ENCODE measurements around the gene RAB40C. TPM values are rescaled to one million over a fixed set of nuclear protein-coding genes. Genes with fewer than 3 reads are reported as not detected.
"Not testable (repeated sequence)": the region's sequence is repeated elsewhere in the genome, so short reads cannot be mapped to it uniquely, and the experiment has no call there.

The RAB40C gene
- polyA plus RNA-seq, 3 donors: 14.3 to 32.5 (median 23.6) TPM

DNA sequence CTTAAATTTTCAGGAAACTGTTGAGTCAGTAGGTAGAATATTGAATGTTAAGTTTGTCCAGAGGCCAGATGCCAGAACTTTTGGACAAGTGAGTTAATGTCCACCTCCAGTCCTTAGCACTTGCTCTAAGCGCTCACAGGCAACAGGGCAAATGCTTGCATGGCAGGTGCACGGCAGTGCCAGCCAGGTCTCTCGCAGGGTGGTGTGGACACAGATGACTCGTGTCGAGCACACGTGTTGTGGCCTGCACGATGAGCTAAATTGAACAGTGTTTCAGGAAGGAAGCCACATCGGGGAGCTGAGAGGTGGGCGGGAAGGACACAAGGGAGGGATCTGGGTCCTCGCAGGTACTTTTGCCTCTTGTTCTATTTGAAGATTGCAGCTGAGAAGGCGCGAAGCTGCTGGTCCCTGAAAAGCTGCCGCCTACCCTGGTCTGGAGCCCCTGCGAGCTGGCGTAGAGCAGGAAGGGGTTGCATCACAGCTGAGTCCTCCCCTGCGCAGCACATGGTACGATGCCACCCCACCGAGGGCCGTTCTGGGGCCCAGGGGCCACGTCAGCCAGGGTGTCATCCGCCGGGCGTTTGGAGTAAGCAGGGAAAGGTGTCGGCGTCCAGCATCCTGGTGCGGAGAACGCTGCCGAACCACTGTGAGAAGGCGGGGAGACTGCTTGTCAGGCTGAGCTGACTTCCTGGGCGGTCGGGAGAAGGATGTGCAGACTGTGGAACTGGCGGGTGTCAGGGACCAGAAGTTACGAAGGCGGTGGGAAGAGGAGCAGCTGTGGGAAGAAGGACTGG, 6.3 kb downstream of the RAB40C start:
- DNase-seq (ENCODE audit: extremely low read depth in 1 of 11, low read depth in 9 of 11, low spot score in 4 of 11): no peak

DNA sequence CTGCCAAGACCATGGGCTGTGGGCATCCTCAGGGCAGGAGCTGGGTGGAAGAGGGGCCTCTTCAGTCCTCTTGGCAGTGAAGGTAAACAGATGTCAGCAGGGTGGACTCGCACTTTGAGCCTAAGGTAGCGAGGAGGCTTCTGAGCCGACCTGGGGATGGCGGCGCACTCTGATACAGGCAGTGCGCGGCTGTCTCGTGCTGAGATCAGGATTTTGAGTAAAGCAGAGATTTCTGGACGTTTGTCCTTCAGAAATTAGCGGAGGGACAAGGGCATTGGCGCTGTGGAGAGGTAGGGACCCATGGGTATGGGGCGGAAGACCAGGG, 6.8 kb downstream of the RAB40C start:
- DNase-seq (ENCODE audit: extremely low read depth in 1 of 11, low read depth in 9 of 11, low spot score in 4 of 11): no peak

DNA sequence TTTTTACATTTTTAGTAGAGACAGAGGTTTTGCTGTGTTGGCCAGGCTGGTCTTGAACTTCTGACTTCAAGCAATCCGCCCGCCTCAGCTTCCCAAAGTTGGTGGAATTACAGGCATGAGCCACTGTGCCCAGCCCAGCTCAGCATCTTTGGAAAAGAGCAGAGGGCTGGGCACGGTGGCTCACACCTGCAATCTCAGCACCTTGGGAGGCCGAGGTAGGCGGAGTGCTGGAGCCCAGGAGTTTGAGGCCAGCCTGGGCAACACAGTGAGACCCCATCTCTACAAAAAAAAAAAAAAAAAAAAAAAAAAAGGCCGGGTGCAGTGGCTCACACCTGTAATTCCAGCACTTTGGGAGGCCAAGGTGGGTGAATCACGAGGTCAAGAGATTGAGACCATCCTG, 7.8 kb downstream of the RAB40C start:
- not testable (repeated sequence) for DNase-seq (ENCODE audit: extremely low read depth in 1 of 11, low read depth in 9 of 11, low spot score in 4 of 11)

DNA sequence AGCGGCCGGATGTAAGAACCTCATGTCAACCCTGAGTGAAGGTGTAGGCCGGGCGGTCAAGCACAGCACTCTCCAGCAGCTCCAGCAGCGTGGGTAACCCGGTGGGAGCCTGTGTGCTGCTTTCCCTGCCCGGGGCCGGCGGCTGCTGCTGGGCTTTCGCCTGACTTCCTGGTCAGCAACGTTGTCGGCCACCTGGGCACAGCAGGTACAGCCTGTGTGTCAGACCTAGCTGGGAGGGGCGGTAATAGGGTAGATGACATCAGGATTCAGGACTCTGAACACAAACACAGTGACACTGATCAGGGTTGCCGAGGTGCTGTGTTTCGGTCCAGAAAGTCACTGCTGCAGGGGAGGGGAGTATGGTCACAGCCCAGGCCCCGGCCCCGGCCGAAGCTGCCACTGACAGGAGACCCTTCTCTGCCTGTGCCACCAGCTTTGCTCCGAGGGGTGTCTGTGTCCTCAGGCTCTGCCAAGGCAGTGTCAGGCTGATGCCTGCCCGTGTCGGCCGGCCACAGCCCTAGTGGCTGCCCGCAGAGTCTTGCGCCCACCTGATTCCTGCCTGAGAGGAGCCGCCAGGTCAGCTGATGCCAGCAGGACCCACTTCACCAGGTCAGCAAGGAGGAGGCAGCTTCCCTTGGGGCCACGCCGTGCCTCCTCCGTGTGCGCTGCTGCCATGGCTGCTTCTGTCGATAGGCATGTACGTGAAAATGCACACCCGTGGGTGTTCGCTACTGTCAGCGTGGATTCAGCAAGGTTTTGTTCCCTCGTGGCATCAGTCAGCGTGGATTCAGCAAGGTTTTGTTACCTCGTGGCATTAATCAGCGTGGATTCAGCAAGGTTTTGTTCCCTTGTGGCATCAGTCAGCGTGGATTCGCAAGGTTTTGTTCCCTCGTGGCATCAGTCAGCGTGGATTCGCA, 9.2 kb downstream of the RAB40C start:
- DNase-seq (ENCODE audit: extremely low read depth in 1 of 11, low read depth in 9 of 11, low spot score in 4 of 11): no peak

DNA sequence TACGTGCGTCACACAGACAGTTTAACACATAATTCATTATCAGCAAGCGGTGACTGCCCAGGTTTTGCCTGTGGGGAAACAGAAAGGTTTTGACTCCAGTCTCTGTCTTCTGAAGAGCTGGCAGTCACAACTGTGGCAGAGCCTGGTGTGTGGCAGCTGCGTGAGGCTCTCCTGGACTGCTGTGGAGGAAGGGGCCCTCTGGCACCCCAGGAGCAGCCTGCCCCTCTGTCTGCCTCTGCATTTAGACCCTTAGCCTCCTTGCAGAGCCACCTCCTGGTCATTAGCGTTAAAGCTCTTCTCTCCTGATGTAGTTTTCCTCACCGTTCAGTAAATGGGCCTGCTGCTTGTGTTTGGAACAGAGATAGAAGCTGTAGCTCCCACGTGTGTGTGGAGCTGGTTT, 10.9 kb downstream of the RAB40C start:
- DNase-seq (ENCODE audit: extremely low read depth in 1 of 11, low read depth in 9 of 11, low spot score in 4 of 11): no peak

DNA sequence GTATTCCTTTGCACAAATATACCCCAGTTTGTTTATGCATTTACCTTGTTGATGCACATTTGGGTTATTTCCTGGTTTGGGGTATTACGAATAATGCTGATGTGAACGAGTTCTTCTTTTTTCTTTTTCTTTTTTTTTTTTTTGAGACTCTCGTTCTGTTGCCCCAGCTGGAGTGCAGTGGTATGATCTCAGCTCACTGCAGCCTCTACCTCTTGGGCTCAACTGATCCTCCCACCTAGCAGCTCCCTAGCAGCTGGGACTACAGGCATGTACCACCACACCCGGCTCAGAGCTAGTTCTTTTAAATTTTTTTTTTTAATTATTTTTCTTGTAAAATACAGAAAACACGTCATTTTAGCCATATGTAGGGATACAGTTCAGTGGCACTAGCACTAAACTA, 14.1 kb downstream of the RAB40C start:
- no peak for DNase-seq (ENCODE audit: extremely low read depth in 1 of 11, low read depth in 9 of 11, low spot score in 4 of 11)

DNA sequence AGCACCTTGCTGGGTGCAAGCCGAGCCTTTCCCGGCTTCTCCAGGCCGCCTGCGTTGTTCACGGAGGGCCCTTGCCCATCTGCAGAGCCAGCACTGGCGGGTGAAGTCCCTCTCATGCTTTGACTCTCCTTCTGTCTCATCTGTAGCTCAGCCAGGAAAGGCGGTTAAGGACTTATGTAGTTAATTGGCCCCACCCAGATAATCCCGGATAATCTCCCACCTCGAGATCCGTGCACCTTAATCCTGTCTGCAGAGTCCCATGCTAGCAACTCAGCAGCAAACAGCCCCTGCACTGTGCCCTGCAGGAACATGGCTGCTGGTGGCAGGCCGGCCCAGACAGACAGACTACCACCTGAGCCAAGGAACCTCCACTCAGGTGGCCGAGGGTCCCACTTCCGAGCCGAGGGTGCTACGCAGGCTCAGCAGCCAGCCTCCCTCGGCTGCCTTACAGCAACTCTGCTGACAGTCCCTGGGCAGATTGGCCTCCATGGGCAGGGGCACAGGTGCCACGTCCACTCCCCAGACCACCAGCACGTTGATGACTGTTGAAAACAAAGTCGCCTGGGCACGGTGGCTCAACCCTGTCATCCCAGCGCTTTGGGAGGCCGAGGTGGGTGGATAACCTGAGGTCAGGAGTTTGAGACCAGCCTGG, 16.9 kb downstream of the RAB40C start:
- DNase-seq (ENCODE audit: extremely low read depth in 1 of 11, low read depth in 9 of 11, low spot score in 4 of 11): no peak

DNA sequence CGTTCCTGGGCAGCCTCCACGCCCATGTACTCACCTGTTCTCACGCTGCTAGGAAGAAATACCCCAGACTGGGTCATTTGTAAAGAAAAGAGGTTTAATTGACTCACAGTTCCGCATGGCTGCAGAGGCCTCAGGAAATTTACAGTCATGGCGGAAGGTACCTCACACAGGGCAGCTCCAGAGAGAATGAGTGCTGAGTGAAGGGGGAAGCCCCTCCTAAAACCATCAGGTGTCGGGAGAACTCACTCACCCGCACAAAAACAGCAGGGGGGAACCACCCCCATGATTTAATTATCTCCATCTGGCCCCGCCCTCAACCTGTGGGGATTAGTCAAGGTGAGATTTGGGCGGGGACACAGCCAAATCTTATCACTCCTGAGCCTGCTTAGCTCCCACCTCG, 18.2 kb downstream of the RAB40C start:
- no peak for DNase-seq (ENCODE audit: extremely low read depth in 1 of 11, low read depth in 9 of 11, low spot score in 4 of 11)

DNA sequence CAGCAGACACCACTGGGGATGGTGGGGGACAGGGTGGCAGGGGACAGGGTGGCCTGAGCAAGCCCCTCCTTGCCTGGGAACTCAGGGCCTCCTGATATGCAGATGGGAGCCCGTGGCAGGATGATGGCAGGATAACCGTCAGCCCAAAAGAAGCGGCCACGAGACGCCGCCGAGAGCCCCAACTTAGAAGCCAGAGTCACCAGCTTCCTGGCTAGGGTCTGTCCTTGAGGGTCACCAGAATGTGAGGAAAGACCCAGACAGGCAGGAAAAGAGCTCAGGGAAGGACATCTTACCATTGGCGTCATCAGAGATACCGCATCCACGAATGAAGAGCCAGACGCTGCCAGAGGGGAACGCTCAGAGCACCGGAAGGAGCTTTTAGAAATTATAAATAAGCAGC, 19.4 kb downstream of the RAB40C start:
- no peak for DNase-seq (ENCODE audit: extremely low read depth in 1 of 11, low read depth in 9 of 11, low spot score in 4 of 11)

DNA sequence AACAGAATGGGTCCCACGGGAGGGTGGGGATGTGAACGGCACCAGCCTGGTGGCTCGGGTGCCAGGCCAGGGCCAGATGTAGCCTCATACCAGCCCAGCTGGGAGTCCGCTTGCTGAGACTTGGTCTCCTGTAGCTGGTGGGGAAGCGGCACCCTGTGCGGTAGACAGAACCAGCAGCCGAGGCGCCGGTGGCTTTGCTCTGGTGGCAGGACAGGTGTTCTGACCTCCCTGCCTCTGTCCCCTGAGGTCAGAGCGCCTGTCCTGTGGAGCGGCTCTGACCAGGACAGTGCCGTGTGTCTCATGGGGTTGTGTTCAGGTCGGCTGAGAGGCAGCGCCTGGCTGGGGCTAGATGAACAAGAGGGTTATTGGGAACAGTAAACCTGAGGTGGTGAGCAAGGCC, 20.1 kb downstream of the RAB40C start:
- DNase-seq (ENCODE audit: extremely low read depth in 1 of 11, low read depth in 9 of 11, low spot score in 4 of 11): no peak

DNA sequence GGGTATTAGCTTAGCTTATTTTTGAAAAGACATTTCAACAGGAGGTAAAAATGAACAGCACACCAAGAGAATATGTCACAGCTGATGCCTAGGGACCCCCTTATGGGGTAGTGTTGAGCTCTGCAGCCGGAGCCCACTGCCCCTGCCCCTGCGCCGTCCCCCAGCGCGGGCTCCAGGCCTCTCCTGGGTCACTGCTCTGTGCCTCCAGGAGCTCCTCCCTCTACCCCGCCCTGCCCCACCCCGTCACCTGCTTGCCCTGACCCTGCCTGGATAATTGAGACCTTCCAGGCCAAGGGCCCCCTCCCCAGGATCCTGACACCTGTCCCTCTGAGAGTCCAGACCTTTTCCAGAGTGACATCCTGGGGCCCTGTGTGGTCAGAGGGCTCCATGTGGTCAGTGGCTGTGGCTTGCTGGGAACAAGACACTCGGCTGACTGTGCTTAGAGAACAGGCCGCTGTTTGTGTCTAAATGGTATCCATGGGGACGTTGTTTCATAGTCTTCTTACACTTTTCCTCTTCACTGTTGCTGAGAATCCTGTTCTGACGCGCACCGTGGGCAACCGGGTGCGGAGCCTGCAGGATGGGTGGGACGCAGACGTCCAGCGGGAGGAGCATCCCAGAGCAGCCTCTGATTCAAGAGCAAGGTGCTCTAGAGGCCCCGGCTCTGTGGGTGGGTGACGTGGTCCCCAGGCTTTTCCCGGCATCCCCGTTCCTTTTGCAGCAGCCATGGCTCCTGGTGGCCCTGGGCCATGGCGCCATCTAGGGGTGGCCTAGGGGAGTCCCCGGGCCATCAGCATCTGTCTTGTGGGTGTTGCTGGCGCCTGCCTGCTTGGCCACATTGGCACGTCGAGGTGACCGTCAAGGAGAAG, 20.9 kb downstream of the RAB40C start:
- no peak for DNase-seq (ENCODE audit: extremely low read depth in 1 of 11, low read depth in 9 of 11, low spot score in 4 of 11)

DNA sequence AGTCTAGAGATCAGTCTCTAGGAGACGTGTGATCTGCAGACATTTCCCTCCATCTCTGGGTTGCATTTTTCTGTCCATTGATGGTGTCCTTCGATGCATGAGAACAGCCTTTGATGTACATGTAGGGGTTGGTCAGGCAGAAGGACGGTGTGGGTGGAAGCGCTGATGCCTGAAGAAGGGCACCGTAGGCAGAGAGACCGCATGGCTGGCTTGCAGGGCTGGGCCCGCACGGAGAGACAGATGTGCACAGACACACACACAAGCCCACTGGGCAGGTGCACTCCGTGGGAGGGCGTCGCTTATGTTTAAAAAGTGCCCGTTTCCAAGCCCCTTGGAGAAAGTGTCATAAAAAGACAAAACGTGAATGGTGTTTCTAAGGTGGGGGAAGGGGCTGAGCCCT, 25.3 kb downstream of the RAB40C start:
- DNase-seq (ENCODE audit: extremely low read depth in 1 of 11, low read depth in 9 of 11, low spot score in 4 of 11): no peak

DNA sequence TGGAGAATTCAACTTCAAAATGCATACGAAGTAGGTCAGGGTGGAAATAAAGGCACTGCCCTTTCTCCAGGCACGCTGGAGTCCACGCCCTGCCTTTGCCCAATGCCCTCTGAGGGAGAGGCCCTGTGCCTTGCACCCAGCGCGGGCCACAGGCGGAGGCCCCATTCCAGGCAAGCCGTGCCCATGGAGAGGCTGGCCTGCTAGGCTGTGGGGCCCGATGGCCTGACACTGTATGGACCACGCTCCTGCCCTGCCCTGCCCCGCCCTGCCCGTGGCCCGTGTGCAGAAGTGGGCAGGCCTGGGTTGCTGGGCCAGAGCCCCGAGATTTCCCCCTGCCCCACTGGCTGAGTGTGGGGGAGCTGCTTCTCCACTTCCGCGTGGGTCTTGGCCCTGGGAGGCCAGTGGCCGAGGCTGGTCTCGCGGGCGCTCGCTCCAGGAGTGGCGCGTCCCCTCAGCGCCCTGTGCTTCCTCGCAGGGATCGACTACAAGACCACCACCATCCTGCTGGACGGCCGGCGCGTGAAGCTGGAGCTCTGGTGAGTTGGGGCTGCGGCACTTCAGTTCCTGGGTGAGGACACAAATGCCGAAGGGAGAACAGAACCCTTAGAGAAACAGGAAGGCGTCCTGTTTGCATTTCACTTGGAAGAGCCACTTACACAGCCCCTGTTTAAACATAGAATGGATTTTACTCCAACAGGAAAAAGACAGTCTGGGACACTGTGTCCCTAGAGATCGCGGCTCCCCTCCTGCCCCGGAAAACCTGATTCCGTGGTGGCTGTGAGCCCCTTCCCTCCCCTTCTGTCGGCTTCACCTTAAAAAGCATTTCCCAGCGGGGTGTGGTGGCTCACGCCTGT, 27.1 kb downstream of the RAB40C start:
- DNase-seq (ENCODE audit: extremely low read depth in 1 of 11, low read depth in 9 of 11, low spot score in 4 of 11): no peak

DNA sequence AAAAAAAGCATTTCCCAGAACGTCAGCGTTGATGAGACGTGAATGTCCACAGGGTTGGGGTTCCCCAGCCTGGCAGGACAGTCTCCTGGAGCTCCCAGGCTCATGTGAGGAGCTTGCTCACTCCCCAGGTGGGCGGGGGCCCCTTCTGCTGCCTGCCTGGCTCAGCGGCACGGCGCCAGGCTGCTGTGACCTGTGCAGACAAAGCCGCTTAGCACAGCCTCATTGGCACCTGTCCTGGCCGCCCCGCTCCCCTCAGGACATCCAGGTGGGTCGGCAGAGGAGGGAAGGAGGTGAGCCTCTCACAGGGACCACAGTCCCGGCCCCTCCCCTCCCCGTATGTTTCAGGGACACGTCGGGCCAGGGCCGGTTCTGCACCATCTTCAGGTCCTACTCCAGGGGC, 28.0 kb downstream of the RAB40C start:
- DNase-seq (ENCODE audit: extremely low read depth in 1 of 11, low read depth in 9 of 11, low spot score in 4 of 11): no peak

DNA sequence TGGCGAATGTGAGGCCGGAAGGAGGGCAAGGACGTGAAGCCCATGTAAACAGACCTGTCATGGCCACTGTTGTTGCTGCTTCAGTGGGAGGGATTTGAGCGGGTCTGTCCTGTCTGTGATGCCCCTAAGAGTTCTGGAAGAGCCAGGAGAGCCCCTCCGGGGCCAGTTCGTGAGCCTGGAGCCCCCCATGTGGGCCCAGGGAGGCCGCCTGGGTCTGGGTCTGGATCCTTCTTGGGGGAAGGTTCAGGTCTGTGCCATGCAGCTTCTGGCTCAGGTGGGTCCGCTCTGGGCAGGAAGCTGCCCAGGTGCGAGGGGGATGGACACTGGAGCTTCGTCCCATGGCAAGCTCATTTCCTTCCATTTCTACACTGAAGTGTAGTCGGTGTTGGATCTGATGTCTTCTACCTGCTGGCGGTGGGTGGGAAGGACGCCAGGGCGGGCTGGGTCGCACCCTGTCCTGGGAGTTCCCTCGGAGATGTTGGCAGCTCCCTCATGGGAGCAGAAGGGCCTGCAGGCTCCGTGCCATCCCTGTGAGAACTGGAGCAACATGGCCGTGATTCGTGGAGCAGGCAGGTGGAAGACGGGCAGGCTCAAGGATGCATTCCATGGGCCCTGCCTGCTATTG, 29.7 kb downstream of the RAB40C start:
- DNase-seq (ENCODE audit: extremely low read depth in 1 of 11, low read depth in 9 of 11, low spot score in 4 of 11): no peak

DNA sequence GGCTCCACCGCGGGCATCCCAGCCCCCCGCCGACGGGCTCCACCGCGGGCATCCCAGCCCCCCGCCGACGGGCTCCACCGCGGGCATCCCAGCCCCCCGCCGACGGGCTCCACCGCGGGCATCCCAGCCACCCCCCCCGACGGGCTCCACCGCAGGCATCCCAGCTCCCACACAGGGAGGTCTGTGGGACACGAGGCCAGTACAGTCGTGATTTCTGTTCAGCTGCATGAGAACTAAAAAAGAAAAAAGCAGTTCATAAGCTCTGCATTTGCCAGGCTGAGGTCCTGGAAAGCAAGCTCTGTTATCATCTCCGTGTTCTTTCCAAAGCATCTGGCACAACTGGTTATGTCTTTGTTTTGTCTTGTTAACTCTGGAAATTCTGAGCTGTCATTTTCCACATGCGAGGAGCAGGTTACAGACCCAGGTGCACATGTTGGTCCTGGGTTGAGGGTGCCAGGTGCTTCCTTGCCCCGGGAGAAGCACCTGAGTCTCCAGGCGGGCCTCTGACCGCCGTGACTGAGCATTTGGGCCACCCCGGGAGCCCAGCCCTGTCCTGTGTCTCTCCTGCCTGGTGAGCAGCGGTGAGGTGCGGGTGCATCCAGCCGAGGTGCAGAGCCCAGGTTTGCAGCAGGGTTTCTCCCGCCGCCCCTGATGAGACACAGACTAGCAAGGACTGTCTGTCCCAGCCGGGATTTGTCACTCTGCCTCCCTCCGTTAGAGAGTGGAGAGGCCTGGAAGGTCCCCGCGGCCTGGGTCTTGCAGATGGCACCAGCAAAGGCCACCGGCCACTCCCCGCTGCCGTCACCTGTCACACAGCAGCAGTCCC, 31.0 kb downstream of the RAB40C start:
- no peak for DNase-seq (ENCODE audit: extremely low read depth in 1 of 11, low read depth in 9 of 11, low spot score in 4 of 11)

DNA sequence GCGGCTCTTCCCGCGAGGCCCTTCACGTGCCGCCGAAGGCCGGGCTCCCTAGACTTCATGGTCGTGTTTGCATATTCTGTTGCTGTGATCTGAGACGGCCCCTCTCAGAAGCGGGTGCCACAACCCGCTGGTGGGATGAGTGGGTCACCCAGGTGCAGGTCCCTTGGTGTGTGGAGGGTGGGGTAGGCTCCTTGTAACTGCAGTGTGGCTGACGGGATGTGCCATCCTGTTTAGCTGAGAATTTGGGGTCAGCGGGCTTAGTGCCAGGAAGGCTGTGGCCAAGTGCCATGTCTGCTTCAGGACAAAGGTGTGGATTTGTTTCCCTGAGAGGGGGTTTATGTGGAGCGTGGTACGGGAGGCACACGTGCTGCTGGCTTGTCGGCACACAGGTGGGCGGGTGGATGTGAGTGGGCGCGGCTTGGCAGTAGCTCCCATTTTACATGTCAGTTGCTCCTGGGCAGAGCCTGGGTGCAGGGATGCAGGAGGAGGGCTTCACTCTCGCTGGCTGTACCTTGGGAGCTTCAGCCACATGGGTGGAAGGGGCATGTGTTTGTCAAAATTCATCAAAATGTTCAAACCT, 31.8 kb downstream of the RAB40C start:
- no peak for DNase-seq (ENCODE audit: extremely low read depth in 1 of 11, low read depth in 9 of 11, low spot score in 4 of 11)
